ENCODE measurements around the gene PDSS2. TPM values are rescaled to one million over a fixed set of nuclear protein-coding genes. Genes with fewer than 3 reads are reported as not detected.

The PDSS2 gene
- total and polyA plus RNA-seq, 11 donors = 7.2 to 24.4 (median 14.4) TPM

- ATAC-seq = no peak
- no peak for DNase-seq
- WGBS, 4 donors = 87 to 92% (median 89%) methylated on average over 6 of the region's 6 CpGs
- Histone ChIP-seq H3K36me3 (no peaks in the 10 kb centered on the region), H3K4me3 (no peak overlapping the region), H3K27me3 (no peaks in the 10 kb centered on the region), H3K9me3 (no peaks in the 10 kb centered on the region), H3K4me1 (peaks cover 0 to 15% (median 0%) of the 10 kb centered on the region in 12 donors), H3K27ac (no peak overlapping the region)
- TF ChIP-seq, protein P1, sequence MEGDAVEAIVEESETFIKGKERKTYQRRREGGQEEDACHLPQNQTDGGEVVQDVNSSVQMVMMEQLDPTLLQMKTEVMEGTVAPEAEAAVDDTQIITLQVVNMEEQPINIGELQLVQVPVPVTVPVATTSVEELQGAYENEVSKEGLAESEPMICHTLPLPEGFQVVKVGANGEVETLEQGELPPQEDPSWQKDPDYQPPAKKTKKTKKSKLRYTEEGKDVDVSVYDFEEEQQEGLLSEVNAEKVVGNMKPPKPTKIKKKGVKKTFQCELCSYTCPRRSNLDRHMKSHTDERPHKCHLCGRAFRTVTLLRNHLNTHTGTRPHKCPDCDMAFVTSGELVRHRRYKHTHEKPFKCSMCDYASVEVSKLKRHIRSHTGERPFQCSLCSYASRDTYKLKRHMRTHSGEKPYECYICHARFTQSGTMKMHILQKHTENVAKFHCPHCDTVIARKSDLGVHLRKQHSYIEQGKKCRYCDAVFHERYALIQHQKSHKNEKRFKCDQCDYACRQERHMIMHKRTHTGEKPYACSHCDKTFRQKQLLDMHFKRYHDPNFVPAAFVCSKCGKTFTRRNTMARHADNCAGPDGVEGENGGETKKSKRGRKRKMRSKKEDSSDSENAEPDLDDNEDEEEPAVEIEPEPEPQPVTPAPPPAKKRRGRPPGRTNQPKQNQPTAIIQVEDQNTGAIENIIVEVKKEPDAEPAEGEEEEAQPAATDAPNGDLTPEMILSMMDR (IDR thresholded peaks at IDR 0.05) = no peak
- no peak for TF ChIP-seq POLR2A (IDR thresholded peaks at IDR 0.05)
- intact Hi-C loops (cut with DNase I) = no loop called here
Measured at GRCh38 chr6:107103082-107103481, 356.3 kb downstream of the PDSS2 start.

Other genes starting within 250 kb of the PDSS2 start
- 10 to 100 TPM; 14.6 to 24.9 (median 16.5) TPM for gene SOBP, start 30.6 kb upstream of the PDSS2 start, total RNA-seq
- gene SOBP, start 30.6 kb upstream of the PDSS2 start, polyA plus RNA-seq = 10 to 100 TPM; 10.6 to 11.4 TPM

All from heart left ventricle (tissue), 16 donors.